ELR (cell line): ENCODE results near the gene ZFP69B.

Experiments used
- DNase-seq: peaks from one replicate; pipeline ENCODE4 v3.0.0-alpha.2; 2015; ENCODE audit warnings: low read depth

ZFP69B gene

GRCh38 chr1:40449684-40450494, at the start of gene ZFP69B:
Gene ZFP69B, plus strand, starts transcription at chr1:40450476. Its CDS starts 486 bp downstream, at chr1:40450962.
- DNase-seq = peak; percentile 94

- no peak for DNase-seq
Measured at GRCh38 chr1:40401473-40402201, 48.6 kb upstream of the ZFP69B start.

- peak; percentile 74 for DNase-seq
Measured at GRCh38 chr1:40404670-40405462, 45.4 kb upstream of the ZFP69B start.

GRCh38 chr1:40405812-40406211, 44.5 kb upstream of the ZFP69B start:
- DNase-seq = no peak

- DNase-seq = no peak
Measured at GRCh38 chr1:40407453-40407852, 42.8 kb upstream of the ZFP69B start.

GRCh38 chr1:40409467-40409866, 40.8 kb upstream of the ZFP69B start:
- no peak for DNase-seq

- DNase-seq = no peak
Measured at GRCh38 chr1:40411294-40411693, 39.0 kb upstream of the ZFP69B start.

- DNase-seq = no peak
Measured at GRCh38 chr1:40411843-40412242, 38.4 kb upstream of the ZFP69B start.

- no peak for DNase-seq
Measured at GRCh38 chr1:40413527-40414252, 36.6 kb upstream of the ZFP69B start.

- no peak for DNase-seq
Measured at GRCh38 chr1:40414331-40414730, 35.9 kb upstream of the ZFP69B start.

- no peak for DNase-seq
Measured at GRCh38 chr1:40416709-40417108, 33.6 kb upstream of the ZFP69B start.

GRCh38 chr1:40421431-40422384, 28.6 kb upstream of the ZFP69B start:
- no peak for DNase-seq

- DNase-seq = no peak
Measured at GRCh38 chr1:40422630-40423263, 27.5 kb upstream of the ZFP69B start.

GRCh38 chr1:40423264-40423642, 27.0 kb upstream of the ZFP69B start:
- no peak for DNase-seq

GRCh38 chr1:40423951-40424618, 26.2 kb upstream of the ZFP69B start:
- no peak for DNase-seq

GRCh38 chr1:40425198-40425597, 25.1 kb upstream of the ZFP69B start:
- DNase-seq = no peak

- DNase-seq = no peak
Measured at GRCh38 chr1:40431385-40431784, 18.9 kb upstream of the ZFP69B start.

- DNase-seq = no peak
Measured at GRCh38 chr1:40432644-40433390, 17.5 kb upstream of the ZFP69B start.

GRCh38 chr1:40435471-40435870, 14.8 kb upstream of the ZFP69B start:
- DNase-seq = no peak
